Uterus (tissue), 2 donors: ENCODE data around the gene CHMP2B.

Experiments
- POLR2A ChIP-seq, 2 donors: fragments of 450-650 bp; IDR thresholded peaks; one replicate each; pipeline ENCODE4 v1.6.1; 2016; ENCODE audit warnings: antibody characterized with exemption in 2 of 2, mild to moderate bottlenecking in 1 of 2, moderate library complexity in 1 of 2
- TF ChIP-seq, protein P1 (sequence below), 4 experiments: fragments of 200-600 bp in 2 of 4; fragments of 450-650 bp in 2 of 4; sonication (generic) in 2 of 4; IDR thresholded peaks; one replicate each; pipeline ENCODE4 v1.5.1; 2016 to 2019; ENCODE audit warnings: antibody characterized with exemption in 4 of 4, mild to moderate bottlenecking in 2 of 4, moderate library complexity in 1 of 4

DNA sequence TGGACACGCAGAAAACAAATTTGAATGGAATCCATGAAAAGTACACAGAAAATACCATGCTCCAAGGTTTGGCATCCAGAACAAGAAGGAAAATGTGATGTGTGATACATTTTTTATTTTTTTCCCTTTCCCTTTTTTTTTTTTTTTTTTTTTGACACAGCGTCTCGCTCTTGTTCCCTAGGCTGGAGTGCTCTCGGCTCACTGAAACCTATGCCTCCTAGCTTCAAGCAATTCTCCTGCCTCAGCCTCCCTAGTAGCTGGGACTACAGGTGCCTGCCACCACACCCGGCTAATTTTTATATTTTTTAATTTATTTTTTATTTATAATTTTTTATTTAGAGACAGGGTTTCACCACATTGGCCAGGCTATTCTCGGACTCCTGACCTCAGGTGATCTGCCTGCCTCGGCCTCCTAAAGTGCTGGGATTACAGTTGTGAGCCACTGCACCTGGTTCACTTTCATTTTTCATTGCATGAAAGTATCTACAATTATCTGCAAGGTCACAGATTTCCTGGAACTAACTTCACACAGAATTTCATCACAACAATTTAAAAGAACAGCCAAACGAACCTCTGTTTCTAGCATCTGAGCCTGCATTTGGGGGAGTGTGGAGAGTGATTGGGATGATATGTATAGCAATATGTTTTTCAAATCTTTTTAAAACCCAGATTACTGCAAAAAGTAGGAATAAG, 41.0 kb downstream of the CHMP2B start:
- TF ChIP-seq, protein P1, sequence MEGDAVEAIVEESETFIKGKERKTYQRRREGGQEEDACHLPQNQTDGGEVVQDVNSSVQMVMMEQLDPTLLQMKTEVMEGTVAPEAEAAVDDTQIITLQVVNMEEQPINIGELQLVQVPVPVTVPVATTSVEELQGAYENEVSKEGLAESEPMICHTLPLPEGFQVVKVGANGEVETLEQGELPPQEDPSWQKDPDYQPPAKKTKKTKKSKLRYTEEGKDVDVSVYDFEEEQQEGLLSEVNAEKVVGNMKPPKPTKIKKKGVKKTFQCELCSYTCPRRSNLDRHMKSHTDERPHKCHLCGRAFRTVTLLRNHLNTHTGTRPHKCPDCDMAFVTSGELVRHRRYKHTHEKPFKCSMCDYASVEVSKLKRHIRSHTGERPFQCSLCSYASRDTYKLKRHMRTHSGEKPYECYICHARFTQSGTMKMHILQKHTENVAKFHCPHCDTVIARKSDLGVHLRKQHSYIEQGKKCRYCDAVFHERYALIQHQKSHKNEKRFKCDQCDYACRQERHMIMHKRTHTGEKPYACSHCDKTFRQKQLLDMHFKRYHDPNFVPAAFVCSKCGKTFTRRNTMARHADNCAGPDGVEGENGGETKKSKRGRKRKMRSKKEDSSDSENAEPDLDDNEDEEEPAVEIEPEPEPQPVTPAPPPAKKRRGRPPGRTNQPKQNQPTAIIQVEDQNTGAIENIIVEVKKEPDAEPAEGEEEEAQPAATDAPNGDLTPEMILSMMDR (IDR thresholded peaks at IDR 0.05) = no peak
- no peak for TF ChIP-seq POLR2A (IDR thresholded peaks at IDR 0.05)
